Measurements from ENCODE around the gene TMEM131.
"Not testable (repeated sequence)": the region's sequence is repeated elsewhere in the genome, so short reads cannot be mapped to it uniquely, and the experiment has no call there.

Gene TMEM131, protein sequence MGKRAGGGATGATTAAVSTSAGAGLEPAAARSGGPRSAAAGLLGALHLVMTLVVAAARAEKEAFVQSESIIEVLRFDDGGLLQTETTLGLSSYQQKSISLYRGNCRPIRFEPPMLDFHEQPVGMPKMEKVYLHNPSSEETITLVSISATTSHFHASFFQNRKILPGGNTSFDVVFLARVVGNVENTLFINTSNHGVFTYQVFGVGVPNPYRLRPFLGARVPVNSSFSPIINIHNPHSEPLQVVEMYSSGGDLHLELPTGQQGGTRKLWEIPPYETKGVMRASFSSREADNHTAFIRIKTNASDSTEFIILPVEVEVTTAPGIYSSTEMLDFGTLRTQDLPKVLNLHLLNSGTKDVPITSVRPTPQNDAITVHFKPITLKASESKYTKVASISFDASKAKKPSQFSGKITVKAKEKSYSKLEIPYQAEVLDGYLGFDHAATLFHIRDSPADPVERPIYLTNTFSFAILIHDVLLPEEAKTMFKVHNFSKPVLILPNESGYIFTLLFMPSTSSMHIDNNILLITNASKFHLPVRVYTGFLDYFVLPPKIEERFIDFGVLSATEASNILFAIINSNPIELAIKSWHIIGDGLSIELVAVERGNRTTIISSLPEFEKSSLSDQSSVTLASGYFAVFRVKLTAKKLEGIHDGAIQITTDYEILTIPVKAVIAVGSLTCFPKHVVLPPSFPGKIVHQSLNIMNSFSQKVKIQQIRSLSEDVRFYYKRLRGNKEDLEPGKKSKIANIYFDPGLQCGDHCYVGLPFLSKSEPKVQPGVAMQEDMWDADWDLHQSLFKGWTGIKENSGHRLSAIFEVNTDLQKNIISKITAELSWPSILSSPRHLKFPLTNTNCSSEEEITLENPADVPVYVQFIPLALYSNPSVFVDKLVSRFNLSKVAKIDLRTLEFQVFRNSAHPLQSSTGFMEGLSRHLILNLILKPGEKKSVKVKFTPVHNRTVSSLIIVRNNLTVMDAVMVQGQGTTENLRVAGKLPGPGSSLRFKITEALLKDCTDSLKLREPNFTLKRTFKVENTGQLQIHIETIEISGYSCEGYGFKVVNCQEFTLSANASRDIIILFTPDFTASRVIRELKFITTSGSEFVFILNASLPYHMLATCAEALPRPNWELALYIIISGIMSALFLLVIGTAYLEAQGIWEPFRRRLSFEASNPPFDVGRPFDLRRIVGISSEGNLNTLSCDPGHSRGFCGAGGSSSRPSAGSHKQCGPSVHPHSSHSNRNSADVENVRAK (N-terminal part only)

DNA sequence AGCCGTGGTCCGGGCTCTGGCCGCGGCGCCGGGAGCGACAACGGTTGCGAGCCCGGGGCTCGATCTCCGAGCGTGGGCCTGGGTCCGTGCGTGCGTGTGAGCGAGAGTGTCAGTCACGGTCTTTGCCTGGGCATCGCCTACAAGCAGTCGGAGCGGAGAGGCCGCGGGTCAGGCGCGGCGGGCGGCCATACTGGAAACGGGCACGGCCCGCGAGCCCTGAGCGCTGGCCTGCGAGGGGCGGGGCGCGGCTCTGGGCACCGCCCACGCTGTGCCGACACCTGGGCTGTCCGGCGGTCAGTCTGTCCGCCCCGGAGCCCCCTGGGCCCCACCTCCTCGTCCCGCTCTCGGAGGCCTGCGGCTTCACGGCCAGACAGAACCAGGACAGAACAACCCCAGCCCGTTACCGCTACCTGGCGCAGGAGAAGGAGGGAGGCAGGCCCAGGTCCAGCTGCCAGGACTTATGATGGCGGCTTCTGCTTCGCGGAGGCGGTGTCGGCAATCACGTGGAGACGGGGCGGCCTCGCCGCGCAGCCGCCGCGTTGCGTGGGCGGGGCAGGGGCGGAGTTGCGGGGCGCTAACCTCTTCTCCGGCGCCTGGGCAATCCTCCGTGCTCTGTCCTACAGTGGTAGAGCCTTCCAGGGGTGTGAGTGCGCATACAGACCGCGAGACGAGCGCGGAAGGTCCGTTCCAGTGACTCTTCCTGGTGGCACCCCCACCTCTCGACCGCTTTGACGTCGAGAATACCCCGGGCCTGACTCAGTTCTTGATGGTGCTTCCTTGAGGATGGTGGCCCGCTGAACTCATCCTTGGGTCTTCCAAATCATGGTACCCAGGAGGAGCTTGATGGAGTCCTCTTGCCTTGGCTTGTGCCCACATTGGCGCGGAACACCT lies at the start of gene TMEM131:
Gene TMEM131 (minus strand): TSS at position 215 of the 891 bp plus-strand sequence. CDS start 286 bp downstream, outside the sequence.
- peak; percentile 96 for DNase-seq (ENCODE audit: low spot score)

DNA sequence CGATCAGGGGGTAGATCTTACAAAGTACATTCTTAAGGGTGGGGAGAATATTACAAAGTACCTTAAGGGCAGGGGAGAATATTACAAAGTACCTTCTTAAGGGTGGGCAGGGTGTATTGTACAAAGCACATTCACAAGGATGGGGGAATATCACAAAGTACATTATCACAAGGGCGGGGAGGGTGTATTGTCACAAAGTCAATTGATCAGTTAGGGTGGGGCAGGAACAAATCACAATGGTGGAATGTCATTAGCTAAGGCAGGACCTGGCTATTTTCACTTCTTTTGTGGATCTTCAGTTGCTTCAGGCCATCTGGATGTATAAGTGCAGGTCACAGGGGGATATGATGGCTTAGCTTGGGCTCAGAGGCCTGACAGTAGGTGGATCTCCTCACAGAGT lies 49.0 kb upstream of the TMEM131 start:
- DNase-seq (ENCODE audit: low spot score) = not testable (repeated sequence)

DNA sequence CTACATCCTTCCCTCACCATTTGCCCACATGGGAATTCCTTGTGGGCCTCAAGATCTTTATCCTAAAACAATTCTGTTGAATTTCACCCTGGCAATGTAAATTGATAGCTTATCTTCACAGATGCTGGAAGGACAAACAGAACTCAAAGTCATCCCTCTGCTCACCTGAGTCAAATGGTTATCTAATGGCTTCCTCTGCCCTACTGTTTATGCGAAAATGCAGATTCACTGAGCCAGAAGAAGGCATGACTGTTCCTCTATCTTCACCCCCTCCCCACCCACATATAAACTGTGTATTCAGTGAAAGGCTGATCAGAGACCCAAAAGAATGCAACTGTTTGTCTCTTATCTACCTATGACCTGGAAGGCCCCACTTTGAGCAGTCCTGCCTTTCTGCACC lies 47.4 kb upstream of the TMEM131 start:
- DNase-seq (ENCODE audit: low spot score) = no peak

DNA sequence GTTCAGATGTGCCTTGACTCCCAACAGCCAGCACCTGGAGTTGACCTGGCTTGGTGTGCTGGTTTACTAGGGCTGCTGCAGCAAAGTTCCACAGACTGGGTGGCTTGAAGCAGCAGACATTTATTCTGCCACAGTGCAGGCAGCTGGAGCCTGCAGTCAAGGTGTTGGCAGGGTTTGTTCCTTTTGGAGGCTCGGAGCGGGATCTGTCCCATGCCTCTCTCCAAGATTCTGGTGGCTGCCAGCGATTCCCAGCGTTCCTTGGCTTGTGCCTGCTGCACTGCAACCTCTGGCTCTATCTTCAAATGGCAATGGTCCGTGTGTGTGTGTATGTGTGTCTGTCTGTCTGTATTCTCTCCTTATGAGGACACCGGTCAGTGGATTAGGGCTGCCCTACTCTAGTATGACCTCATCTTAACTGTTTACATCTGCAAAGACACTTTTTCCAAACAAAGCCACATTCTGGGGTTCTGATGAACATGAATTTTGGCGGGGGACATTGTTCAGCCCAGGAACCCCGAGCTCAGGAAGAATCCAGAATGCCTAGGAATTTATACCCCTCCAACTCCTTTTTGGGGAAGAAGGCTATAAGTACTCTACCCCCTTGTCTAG lies 44.7 kb upstream of the TMEM131 start:
- DNase-seq (ENCODE audit: low spot score) = no peak

DNA sequence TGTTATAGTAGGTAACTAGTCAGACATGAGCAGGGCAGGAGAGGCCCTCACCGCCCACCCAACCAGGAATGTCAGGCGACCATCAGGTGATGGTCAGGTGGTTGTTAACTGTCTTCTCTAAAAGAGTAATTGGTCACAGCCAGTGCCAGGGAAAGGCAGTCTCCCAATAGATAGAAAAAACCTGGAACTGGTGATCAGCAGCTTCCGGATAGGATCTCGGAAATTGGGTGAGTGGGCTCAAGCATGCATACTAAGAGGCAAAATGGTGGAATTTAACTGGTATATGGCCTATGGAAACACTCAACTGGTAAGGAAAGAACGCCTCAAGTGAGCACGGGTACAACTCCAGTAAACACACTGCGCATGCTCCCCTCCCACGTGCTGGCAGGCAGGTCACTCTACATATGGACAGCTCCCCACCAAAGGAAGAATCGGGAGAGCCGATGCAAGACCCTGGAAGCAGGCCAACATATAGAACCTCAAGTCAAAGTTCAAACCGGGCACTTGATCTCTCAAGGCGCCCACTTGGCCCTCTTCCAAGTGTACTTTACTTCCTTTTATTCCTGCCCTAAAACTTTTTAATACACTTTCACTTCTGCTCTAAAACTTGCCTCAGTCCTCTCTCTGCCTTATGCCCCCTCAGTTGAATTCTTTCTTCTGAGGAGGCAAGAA lies 43.5 kb upstream of the TMEM131 start:
- DNase-seq (ENCODE audit: low spot score) = no peak

DNA sequence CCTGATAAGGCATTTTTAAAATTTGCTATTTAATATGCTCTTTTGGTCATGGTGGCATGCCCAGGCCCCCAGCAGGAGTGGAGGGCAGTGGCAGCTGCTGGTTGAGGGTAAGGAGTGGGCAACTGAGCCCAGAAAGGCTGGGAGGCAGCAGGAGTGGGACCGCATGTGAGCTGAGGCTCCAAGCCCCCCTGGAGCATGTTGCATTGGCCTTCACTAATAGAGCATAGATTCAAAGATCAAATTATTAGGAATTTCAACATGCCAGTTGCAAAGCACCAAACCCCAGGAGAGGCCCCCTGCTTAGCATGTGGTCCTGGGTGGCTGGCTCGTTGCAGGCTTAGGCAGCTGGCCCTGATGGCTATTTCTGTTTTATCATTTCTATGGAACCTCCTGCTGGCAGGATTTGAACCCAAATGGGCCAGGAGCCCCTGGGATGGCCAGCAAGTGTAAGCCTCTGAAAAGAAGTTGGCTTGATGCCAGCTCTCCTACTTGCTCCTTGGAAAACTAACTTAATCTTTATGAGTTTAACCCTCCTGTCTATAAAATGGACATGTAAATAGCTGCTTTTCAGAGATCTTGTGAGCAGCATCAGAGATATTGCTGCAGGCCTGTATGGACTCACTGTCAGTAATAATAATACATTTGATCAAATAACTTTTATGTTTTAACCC lies 42.1 kb upstream of the TMEM131 start:
- no peak for DNase-seq (ENCODE audit: low spot score)

DNA sequence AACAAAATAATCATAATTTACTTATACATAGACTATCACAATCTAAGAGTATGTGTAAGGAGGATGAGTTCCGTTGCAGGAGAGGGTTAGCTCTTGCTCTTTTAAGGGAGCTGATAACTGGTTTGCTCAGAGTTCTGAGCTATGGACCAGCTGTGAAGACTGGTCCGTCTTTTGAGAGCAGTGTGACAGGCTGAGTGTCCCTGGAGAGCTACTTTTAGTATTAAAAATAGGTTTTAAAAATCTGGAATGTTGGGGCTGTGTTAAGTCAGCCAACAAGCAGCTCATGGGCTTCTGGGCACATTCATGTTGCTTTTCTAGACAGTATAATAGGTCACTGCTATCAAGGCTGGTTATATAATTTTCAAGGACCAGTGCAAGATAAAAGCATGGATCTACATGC lies 41.5 kb upstream of the TMEM131 start:
- no peak for DNase-seq (ENCODE audit: low spot score)

DNA sequence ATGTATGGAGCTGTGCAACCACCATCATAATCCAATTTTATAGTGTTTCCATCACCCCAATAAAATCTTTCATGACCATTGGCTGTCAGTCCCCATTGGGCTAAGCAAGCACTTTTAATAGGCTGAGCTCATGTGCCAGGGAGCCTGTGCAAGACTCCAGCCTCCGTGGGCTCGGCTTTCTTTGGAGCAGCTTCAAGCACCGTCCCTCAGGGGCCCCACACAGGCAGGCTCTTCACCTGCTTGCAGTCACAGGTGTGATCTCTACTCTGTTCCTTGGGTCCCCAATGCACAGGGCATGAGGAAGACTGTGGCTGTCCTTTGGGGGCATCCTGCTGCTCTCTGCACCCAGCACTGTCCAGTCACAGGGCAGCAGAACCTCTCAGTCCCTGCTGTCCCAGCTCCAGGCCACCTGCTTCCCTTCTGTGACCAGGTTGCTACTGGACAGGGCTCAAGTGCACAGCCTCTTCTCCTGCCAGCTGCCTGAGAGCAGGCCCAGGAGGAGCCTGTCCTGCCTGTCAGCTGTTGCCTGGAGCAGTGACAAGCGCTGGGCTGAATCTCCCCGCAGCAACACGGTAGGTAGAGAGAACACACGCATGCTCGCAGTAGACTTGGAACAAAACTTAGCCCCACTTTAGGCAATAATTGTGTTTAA lies 40.7 kb upstream of the TMEM131 start:
- no peak for DNase-seq (ENCODE audit: low spot score)

DNA sequence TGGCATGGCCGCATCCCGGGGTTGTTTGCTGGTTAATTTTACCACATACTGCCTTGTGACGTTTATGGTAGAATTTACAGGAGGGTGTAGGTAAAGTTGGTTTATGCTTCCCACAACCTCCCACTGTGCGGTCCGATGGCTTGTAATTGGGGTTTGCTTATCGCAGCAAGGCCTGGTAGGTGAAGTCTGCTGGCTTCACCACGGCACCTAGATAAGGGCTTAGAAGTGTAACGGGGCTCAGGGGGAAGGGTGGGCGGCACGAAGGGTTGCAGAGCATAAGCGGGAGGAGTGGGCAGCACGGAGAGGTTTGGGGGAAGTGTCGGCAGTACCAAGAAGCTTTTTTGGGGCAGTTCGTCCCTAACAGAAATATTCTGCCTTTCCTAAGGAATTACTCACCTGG lies 39.0 kb upstream of the TMEM131 start:
- DNase-seq (ENCODE audit: low spot score) = no peak

DNA sequence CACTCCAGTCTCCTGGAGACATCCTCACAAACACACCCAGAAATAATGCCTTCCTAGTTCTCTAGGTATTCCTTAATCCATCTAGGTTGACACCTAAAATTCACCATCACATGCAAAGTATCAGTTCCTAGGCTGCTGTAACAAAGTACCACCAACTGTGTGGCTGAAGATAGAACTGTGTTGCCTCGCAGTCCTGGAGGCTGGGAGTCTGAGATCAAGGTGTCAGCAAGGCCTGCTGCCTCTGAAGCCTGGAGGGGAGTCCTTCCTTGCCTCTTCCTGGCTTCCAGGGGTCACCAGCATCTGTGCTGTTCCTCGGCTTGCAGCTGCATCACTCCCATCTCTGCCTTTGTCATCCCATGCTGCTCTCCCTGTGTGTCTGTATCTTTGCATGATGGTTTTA lies 36.3 kb upstream of the TMEM131 start:
- DNase-seq (ENCODE audit: low spot score) = no peak

DNA sequence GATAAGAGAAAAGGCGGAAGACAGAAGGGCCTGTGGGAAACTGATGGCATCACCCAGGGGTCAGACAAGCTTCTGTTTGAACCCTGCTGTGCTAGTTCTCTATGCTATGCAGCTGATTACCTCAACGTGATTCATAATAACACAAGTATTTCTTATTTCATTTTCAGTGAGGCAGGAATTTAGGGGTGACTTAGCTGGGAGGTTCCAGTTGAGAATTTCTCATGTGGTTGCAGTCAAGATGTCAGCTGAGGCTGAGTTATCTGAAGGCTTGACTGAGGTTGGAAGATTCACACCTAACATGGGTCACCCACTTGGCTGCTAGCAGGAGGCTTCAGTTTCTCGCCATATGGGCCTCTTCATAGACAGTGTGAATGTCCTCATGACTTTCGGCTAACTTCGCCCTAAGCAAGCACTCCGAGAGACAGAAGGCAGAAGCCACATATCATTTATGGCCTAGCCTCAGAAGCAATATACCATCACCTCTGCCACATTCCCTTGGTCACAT lies 34.0 kb upstream of the TMEM131 start:
- no peak for DNase-seq (ENCODE audit: low spot score)

DNA sequence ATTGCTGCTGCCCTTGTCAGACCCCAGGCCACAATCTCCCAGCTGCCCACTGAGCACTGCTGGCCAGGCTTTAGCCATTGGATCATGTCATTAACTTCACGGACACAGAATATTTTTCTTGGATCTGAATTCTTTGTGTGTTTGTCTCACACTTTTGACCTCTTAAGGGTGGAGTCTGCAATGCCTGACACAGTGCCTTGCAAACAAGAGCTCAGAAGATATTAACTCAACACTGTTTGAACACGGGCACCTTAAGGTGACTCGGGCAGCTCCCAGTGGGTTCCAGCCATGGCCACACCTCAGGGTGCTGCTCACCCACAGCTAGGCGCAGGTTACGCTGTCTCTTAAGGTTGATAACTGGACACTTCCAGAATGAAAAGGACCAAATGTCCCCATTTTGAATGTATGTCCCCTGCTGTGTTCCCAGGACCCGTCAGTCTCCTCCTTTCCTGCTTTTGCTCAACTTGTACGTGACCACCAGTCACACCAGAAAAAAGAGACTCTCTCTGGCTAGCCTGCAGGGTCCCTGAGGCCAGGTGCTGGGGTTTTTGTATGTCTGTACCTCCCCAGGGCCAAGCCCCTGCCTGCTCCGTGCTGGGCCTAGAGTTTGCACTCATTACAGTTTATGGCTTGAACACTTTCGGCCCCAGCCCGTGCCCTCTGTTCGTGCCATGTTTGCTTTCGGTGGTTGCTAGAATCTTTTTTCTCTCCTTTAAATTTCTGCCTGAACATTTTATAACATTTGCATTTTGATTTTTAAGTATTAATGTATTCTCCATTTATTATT lies 33.4 kb upstream of the TMEM131 start:
- DNase-seq (ENCODE audit: low spot score) = no peak

DNA sequence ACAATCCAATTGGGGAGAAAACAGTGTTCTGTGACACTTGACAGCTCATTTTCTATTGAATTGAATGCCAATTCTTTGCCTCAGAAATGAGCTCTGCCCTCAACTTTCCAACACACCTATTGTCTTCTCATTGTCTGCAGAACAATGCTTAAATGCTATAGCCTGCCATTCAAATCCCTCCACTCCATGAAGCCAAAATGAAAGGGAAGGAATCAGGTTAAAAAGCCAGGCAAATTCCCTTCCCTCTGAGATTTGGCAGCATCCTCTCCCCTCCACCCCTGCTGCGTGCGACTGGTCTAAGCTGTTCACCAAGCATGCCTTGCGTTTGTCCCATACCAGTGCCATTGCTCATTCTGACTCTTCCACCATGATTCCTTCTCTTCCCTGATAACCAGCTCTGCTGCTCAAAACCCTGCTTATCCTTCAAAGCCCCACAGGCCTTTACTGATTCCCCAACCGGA lies 32.4 kb upstream of the TMEM131 start:
- DNase-seq (ENCODE audit: low spot score) = no peak

DNA sequence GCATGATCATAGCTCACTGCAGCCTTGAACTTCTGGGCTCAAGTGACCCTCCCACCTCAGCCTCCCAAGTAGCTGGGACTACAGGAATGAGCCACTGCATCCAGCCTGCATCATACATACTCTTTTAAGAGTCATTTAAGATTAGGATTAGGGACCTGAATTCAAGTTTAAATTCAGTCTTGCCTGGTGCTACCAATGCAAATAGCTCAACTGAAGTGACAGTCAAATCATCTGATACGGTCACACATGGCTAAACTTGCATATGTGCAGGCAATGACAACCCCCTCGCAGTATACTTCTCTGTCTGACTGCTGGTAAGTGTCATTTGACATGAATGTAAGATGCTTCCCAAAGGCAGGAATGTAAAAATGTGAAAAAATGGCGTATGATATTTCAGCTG lies 31.8 kb upstream of the TMEM131 start:
- no peak for DNase-seq (ENCODE audit: low spot score)

DNA sequence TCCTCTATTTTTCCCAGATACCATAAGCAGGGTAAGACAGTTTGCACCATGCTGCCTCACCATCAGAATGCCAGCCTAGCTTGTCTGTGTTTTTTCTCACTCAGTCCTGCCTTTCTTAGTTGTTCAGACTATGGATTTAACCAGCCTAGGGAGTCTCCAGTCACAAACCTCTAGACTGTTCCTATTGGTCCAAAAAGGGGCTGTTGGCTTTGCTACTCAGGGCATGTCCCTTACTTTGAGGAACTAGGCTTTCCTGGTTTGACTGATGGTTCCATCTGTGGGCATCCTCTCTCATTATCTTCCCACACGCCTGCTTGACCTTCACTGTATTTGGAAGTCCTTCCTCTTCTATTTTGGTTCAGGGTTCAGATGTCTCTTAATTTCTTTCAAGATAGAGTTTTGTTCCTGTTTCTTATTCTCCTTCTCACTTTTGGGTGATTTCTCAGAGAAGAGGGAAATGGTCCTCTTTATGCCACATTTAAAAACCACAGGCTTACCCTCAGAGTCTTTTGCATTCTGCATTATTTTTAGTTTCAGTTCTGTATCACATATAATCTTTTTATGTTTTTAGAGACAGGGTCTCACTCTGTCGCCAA lies 31.3 kb upstream of the TMEM131 start:
- DNase-seq (ENCODE audit: low spot score) = no peak

DNA sequence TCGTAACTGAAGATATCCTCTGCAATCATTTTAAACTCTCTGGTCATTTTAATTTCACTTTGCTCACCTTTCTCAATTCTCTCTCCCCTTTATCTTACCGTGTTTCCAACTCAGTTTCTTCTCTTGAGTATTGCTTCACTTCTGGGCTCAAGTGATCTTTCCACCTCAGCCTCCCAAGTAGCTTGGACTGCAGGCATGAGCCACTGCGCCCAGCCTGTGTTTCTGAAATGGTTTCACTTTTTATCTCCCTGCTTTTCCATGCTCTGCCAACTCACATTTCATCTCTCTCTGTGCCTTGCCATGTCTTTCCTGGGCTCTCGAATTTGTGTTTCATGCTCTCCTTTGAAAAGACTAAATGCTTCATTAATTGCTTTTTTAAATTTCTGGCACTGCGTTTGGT lies 30.5 kb upstream of the TMEM131 start:
- DNase-seq (ENCODE audit: low spot score) = no peak

DNA sequence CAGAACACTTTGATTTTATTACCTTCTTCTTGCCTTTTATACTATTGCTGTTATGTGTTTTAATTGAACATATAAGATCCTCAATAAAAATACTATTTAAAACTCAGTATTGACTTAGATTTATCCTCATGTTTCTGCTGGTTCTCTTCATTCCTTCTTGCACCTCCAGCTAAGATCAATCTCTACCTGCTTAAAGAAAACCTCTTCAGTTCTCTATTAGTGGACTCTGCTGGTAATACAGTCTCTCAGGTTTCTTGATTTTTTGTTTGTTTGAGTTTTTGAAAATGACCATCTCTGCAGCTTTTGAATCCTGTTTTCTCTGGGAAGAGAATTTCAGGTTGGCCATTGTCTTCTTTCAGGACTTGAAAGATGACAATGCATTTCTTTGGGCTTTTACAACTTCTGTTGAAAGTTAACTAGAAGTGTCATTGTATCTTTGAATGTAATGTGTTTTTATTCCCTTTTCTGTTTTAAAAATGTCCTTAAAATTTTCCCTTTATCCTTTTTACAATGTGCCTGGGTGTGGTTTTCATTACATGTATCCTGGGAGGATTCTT lies 29.8 kb upstream of the TMEM131 start:
- DNase-seq (ENCODE audit: low spot score) = no peak
